Stimulated activated CD4-positive, alpha-beta T cell treated with anti-CD3 and anti-CD28 coated beads, TNF-alpha, amount 100 ng/mL, for 24 hours (primary cell): ENCODE results near the gene THTPA.

Experiments
- DNase-seq, 3 experiments: peaks; one replicate each; pipeline ENCODE4 v3.0.0-alpha.2; 2020; ENCODE audit warnings: low read depth in 3 of 3

The THTPA gene

DNA sequence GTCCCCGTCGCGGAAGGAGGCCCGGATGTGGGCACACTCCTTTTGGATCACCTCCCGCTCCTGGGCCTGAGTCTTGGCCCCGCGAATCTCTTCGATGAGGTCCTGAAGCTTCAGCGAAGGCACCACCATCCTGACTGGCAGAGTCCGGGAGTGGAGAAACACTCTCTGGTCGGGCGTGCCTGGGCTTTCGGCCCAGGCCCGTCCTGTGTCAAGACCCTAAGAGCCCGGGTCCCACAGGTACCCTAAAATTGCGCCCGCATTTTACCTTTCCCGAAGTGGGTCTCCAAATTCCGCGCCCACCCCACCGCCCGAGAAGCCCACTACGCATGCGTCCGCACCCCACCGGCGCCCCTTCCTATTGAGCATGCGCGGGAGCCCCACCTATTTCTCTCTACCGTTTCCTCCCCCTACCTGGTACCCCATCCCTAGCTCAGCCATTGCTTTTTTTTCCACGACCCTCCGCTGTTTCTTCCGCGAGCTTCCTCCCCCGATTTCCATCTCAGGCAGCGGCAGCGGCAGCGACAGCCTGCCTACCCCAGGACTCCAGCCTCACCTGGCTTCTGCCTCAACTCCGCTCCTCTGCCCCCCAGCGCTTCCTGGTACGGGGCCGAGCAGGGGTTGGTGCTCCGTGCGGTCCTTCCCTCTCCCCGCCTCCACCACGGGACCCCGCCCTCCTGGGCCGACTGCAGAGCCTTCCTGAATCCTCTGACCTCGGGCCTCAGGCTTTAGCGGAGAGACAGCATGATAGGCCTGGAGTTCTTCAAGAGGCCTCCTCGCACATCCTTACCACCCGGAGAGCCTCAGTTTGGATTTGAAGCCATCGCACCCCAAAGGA lies 11.3 kb downstream of the THTPA start, which contains the start of gene AP1G2:
Gene AP1G2 (minus strand): TSS at position 606 of the 835 bp plus-strand sequence. CDS start 477 bp downstream, at position 129.
- DNase-seq, result peak; percentile 76 to 93 (median 78)

- DNase-seq, result no peak
Observed at GRCh38 chr14:23568021-23568599, 12.0 kb downstream of the THTPA start.

GRCh38 chr14:23568600-23569331 lies 12.7 kb downstream of the THTPA start:
- no peak for DNase-seq

DNA sequence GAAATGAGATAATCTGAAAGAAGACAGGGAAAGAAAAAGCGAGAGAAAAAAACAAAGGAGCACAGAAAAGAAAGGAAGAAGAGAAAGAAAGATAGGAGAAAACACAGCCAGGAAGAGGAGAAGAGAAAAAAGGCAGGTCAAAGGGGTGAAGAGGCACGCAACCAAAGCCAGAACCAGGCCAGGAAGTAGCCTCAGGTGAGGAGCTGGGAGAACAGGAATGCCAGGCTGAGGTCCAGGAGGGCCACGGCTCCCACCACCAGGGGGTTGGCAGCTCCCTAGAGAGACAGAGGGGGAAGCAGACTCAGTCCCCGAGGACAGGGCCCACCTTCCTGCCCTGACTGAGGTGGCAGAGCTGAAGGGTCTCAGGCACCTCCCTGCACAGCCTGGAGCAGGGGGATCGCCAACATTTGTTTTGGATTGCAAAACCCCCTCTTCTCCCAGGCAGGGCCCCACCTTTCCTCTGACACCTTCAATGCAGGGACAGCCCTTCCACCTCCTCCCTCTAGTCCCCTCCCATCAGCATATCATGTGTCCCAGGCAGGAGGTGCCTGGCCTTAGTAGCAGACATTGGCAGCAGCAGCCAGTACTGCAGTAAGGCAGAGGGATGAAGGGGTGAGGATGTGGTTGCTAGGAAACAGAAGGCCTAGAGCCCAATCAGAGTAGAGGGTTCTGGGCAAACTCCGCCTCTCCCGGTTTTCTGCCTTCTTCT lies 13.5 kb downstream of the THTPA start:
- no peak for DNase-seq

DNA sequence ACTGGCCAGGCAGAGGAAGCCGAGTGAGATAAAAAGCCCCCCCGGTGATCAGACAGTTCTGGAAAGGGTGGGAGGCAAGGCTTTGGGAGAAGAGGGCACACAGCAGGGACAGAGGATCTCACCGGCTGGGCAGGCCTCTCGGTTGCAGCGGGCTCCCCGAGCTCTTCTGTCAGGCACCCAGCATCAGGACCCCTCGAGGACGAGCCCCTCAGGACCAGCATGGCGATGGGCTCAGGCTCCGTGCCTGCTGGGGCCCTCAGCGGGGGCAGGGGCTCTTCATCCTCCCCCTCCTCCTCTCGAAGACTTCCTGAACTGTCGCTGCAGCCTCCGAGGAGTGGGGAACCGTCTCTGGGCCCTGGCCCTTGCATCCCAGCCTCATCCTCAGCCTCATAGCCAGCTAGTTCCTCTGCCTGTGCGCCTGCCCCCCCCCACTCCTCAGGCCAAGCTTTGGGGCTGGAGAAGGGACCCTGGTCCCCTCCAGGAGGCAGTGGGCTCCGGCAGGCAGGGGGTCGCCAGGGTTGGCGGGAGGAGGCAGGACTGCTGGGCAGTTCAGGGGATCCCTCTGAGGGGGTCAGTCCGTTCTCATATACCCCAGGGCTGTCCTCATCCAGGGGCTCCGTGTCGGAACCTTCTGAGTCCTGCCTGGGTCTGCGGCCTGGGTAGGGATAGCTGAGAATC lies 14.9 kb downstream of the THTPA start:
- DNase-seq, result no peak

- no peak for DNase-seq
Observed at GRCh38 chr14:23571701-23572523, 15.8 kb downstream of the THTPA start.

- DNase-seq, result no peak
Observed at GRCh38 chr14:23572524-23572828, 16.4 kb downstream of the THTPA start.

- DNase-seq, result no peak
Observed at GRCh38 chr14:23572836-23573235, 16.8 kb downstream of the THTPA start.

GRCh38 chr14:23573384-23574015 lies 17.4 kb downstream of the THTPA start:
- DNase-seq, result no peak

GRCh38 chr14:23577004-23577681 lies 21.1 kb downstream of the THTPA start:
- no peak for DNase-seq

DNA sequence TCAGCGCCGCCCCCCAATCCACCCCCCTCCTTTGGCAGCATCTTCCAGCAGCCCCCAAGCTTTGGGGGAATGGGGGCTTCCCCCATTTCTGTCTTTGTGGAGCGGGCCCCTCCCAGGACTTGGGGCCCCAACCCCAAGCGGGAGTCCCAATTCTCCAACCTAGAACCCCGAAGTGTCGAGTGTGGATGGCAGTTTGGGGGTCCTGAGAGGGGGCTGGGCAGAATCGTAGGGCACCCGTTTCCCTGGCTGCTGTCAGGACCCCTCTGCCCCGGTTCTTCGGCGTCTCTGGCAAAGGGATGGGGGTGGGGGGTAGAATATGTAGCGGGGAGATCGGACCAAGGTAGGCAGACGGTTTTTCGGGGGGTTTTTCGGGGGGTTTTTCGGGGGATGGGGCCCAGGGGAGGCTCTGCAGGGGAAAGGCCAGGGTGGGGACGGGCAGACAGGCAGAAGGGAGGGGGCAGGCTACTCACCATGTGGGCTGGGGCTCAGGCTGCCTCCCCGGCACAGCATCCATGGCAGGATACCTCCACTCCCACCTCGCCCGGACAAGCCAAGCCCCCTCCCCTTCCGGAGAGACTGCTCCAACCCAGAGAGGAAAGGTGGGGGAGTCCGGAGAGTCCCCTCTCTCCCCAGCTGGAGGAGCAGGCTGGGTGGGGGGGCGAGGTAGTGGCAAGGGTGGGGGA lies 21.8 kb downstream of the THTPA start:
- no peak for DNase-seq

GRCh38 chr14:23578560-23579310 lies 22.7 kb downstream of the THTPA start, which contains the start of gene JPH4:
Gene JPH4 (minus strand): TSS chr14:23578790. CDS start chr14:23577453, 1,337 bp downstream.
- no peak for DNase-seq

DNA sequence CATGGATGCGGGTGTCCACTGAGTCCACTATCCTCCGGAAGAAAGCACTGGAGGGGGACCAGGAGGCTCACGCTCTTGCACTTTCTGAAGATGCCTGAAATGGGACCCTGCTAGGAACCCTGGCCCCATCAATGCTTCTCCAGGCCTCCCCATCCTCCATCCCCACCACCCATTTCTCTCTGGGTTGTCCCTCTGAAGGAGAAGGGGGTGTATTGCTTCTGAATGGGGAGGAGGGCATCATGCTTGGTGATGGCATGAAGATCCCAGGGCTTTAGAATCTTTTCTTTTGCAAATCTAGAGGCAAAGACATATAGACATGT lies 23.2 kb downstream of the THTPA start:
- DNase-seq, result no peak

GRCh38 chr14:23579739-23580138 lies 23.7 kb downstream of the THTPA start:
- no peak for DNase-seq

GRCh38 chr14:23580152-23580926 lies 24.3 kb downstream of the THTPA start:
- DNase-seq, result no peak

- no peak for DNase-seq
Observed at GRCh38 chr14:23580948-23581281, 24.8 kb downstream of the THTPA start.

DNA sequence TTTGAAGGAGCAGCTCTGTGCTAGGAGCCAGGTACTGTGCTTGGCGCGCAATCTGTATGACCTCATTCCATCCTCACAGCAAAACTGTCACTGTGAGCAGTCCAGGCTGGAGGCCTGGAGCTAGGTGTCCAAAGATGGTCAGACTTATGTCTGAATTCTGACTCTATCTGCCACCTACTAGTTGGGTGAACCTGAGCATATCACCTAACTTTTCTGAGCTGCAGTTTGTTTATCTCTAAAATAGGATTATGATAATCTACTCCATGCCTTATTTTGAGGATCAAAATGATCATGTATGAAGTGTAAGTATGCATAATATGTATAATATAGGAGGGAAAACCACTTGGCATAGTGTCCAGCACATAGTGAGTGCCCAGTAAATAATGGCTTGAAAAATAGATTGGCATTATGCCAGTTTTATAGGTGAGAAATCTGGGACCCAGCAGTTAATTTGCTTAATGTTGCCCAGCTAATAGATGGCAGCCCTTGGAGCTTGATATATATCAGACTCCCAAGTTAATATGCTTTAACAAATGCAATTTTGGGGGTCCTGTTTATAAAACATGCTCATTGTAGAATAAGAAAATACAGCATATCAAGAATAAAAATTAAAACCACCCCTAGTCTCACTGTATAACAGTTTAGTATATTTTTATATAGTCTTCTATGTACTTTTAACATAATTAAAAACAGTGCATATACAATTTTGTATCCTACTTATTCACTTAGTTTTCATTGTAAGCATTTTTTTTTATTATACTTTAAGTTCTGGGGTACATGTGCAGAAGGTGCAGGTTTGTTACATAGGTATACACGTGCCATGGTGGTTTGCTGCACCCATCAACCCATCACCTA lies 27.1 kb downstream of the THTPA start:
- DNase-seq, result no peak
